ENCODE measurements around the gene KLK15.

- TF ChIP-seq POLR2AphosphoS5 (IDR thresholded peaks at IDR 0.05) (no peak), CTCF (IDR thresholded peaks at IDR 0.05) (no peak)
Measured at GRCh38 chr19:50832666-50833065, 708 bp downstream of the KLK15 start.

Data from esophagus muscularis mucosa (tissue), 3 donors.